GM23338 (cell line): Measurements from ENCODE around the gene C1orf198. TPM values are rescaled to one million over a fixed set of nuclear protein-coding genes. Genes with fewer than 3 reads are reported as not detected.

Source experiments
- ATAC-seq: fragments of 200-7000 bp; cut with Tn5 transposase; 3 replicates; pipeline ENCODE4 v1.9.1; 2020
- DNase-seq: peaks from one replicate; pipeline ENCODE4 v3.0.0-alpha.2; 2015; ENCODE audit warnings: low spot score
- H2AFZ ChIP-seq: fragments of 200-600 bp; sonication (generic); 2 replicates; pipeline ENCODE4 v1.8.0; 2016; ENCODE audit warnings: antibody characterized with exemption, mild to moderate bottlenecking, moderate library complexity
- H3F3A ChIP-seq: fragments of 200-600 bp; sonication (generic); replicated peaks from 2 replicates; pipeline ENCODE4 v1.8.0; 2017; ENCODE audit warnings: antibody characterized with exemption, mixed run types, low read depth
- H3K27ac ChIP-seq: fragments of 200-600 bp; sonication (generic); 2 replicates; pipeline ENCODE4 v1.6.1; 2016; ENCODE audit warnings: low read depth
- H3K27me3 ChIP-seq: fragments of 200-600 bp; sonication (generic); 2 replicates; pipeline ENCODE4 v1.8.0; 2016; ENCODE audit warnings: mild to moderate bottlenecking, mixed run types, moderate library complexity; ENCODE audit not compliant: insufficient read depth
- H3K36me3 ChIP-seq: fragments of 200-600 bp; sonication (generic); 2 replicates; pipeline ENCODE4 v1.8.0; 2016; ENCODE audit warnings: mild to moderate bottlenecking; ENCODE audit not compliant: insufficient read depth
- H3K4me1 ChIP-seq: fragments of 200-600 bp; sonication (generic); 2 replicates; pipeline ENCODE4 v1.8.0; 2016; ENCODE audit warnings: mild to moderate bottlenecking, moderate library complexity; ENCODE audit not compliant: insufficient read depth
- H3K4me2 ChIP-seq: fragments of 200-600 bp; sonication (generic); 2 replicates; pipeline ENCODE4 v1.7.1; 2017; ENCODE audit warnings: mixed run types
- H3K4me3 ChIP-seq: fragments of 200-600 bp; sonication (generic); 2 replicates; pipeline ENCODE4 v1.6.1; 2016; ENCODE audit warnings: mixed run types
- H3K79me2 ChIP-seq: fragments of 200-600 bp; sonication (generic); replicated peaks from 2 replicates; pipeline ENCODE4 v1.8.0; 2017; ENCODE audit warnings: mild to moderate bottlenecking; ENCODE audit not compliant: insufficient read depth
- H3K9me2 ChIP-seq: fragments of 200-600 bp; sonication (generic); 2 replicates; pipeline ENCODE4 v1.8.0; 2017; ENCODE audit not compliant: insufficient read depth
- H4K20me1 ChIP-seq: fragments of 200-600 bp; sonication (generic); replicated peaks from 2 replicates; pipeline ENCODE4 v1.8.0; 2017; ENCODE audit warnings: mild to moderate bottlenecking; ENCODE audit not compliant: insufficient read depth
- H3K27ac Mint-ChIP-seq: 2 replicates; pipeline ENCODE4 v1.8.0; 2020; ENCODE audit warnings: inconsistent platforms, mild to moderate bottlenecking, moderate library complexity, mixed read lengths
- H3K27me3 Mint-ChIP-seq: 3 replicates; pipeline ENCODE4 v1.8.0; 2022; ENCODE audit warnings: low read depth, mild to moderate bottlenecking, moderate library complexity, mixed read lengths, inconsistent platforms; ENCODE audit not compliant: insufficient read depth, poor library complexity
- H3K36me3 Mint-ChIP-seq: 3 replicates; pipeline ENCODE4 v1.8.0; 2021; ENCODE audit warnings: low read depth, mild to moderate bottlenecking, inconsistent platforms, moderate library complexity, mixed read lengths
- H3K4me1 Mint-ChIP-seq: 3 replicates; pipeline ENCODE4 v1.8.0; 2020; ENCODE audit warnings: mild to moderate bottlenecking, inconsistent platforms, mixed read lengths
- H3K4me3 Mint-ChIP-seq: 3 replicates; pipeline ENCODE4 v1.8.0; 2021; ENCODE audit warnings: moderate library complexity, mild to moderate bottlenecking, inconsistent platforms, mixed read lengths
- H3K9me3 Mint-ChIP-seq: 3 replicates; pipeline ENCODE4 v1.8.0; 2020; ENCODE audit warnings: moderate library complexity, mild to moderate bottlenecking, inconsistent platforms, mixed read lengths
- CTCF ChIP-seq, 2 experiments: fragments of 200-600 bp in 1 of 2; sonication (generic) in 1 of 2; conservative IDR thresholded peaks; 2 replicates each; pipeline versions ENCODE4 v1.5.1 to v1.6.1; 2016 to 2017; ENCODE audit warnings: antibody characterized with exemption in 2 of 2, low read depth in 2 of 2, mild to moderate bottlenecking in 2 of 2, moderate library complexity in 1 of 2
- EZH2 ChIP-seq: fragments of 200-600 bp; sonication (generic); IDR thresholded peaks from one replicate; pipeline ENCODE4 v1.8.0; 2017; ENCODE audit warnings: antibody characterized with exemption, mild to moderate bottlenecking, low read depth; ENCODE audit not compliant: unreplicated experiment
- EZH2phosphoT487 ChIP-seq: fragments of 200-600 bp; sonication (generic); IDR thresholded peaks from one replicate; pipeline ENCODE4 v1.8.1; 2018; ENCODE audit warnings: antibody characterized with exemption; ENCODE audit not compliant: unreplicated experiment
- JUNB ChIP-seq: IDR thresholded peaks from one replicate; pipeline ENCODE4 v1.6.1; 2016; ENCODE audit warnings: antibody characterized with exemption; ENCODE audit not compliant: unreplicated experiment
- NANOG ChIP-seq: IDR thresholded peaks from 2 replicates; pipeline ENCODE4 v1.6.1; 2016; ENCODE audit warnings: antibody characterized with exemption, borderline replicate concordance
- ZNF331 ChIP-seq: fragments of 250-450 bp; sonication (Bioruptor Pico); IDR thresholded peaks from 2 replicates; pipeline ENCODE4 v1.5.0; 2020; ENCODE audit warnings: low read depth, mild to moderate bottlenecking, moderate library complexity
- ZNF462 ChIP-seq: fragments of 250-450 bp; sonication (Bioruptor Pico); IDR thresholded peaks from 2 replicates; pipeline ENCODE4 v1.5.0; 2020; ENCODE audit warnings: mild to moderate bottlenecking, moderate library complexity
- polyA plus RNA-seq: library from polyadenylated mRNA; unstranded; fragments of >200 nt; fragmentation: Nextera tagmentation; extraction: Ambion mirVana; gene quantifications from 2 replicates; pipeline ENCODE4 v1.2.1, GENCODE V29; 2016
- total RNA-seq: library from RNA; depleted of rRNA; stranded (reverse); fragments of >200 nt; shearing (Covaris generic); gene quantifications from 2 replicates; pipeline ENCODE4 v1.2.3, GENCODE V29; 2014

The C1orf198 gene
- total and polyA plus RNA-seq, 2 experiments from 2014 or later = 14.9 to 46.6 TPM

- TF ChIP-seq ZNF462 (CRISPR knock-in tag) = no peak
- TF ChIP-seq CTCF (conservative IDR thresholded peaks at IDR 0.05; ENCODE audit: low read depth in 2 of 2) = no peak
These were observed 4.9 kb downstream of the C1orf198 start (continued) for GRCh38 chr1:230863449-230863848.

GRCh38 chr1:230861970-230862595, 6.2 kb downstream of the C1orf198 start:
- Histone ChIP-seq H3K79me2 (peaks cover 94% of the 10 kb centered on the region), H3F3A (no peaks in the 10 kb centered on the region), H2AFZ (no peak overlapping the region), H3K4me1 (peaks cover 42% of the 10 kb centered on the region), H3K4me3 (no peak overlapping the region), H3K27me3 (peaks cover 3% of the 10 kb centered on the region), H3K36me3 (no peaks in the 10 kb centered on the region), H3K9me2 (no peaks in the 10 kb centered on the region), H3K27ac (no peak overlapping the region), H4K20me1 (peaks cover 36% of the 10 kb centered on the region; the same call in 1 of the 2 replicates), H3K4me2 (no peak overlapping the region)
- Mint-ChIP-seq H3K27me3 (no peaks in the 10 kb centered on the region), H3K36me3 (peaks cover 10% of the 10 kb centered on the region; the same call in 2 of the 3 replicates), H3K27ac (no peak overlapping the region), H3K9me3 (no peaks in the 10 kb centered on the region), H3K4me3 (no peak overlapping the region), H3K4me1 (peaks cover 69% of the 10 kb centered on the region)
- DNase-seq (no peak), ATAC-seq (no peak)
- TF ChIP-seq EZH2phosphoT487 (no peak), ZNF462 (CRISPR knock-in tag) (no peak), NANOG (no peak), ZNF331 (no peak), EZH2 (no peak), JUNB (no peak)
